A673 (cell line): ENCODE measurements around the gene CACNG5. TPM values are rescaled to one million over a fixed set of nuclear protein-coding genes. Genes with fewer than 3 reads are reported as not detected.

Experiments
- BruUV-seq: library from RNA; stranded (reverse); fragments of 400-500 nt; replicated peaks from 2 replicates; lab custom pipeline; 2021; lab: Mats Ljungman, UMichigan
- CTCF ChIA-PET: fragments of 300-600 bp; sonication (Branson Sonifier 250); formaldehyde crosslinking; loops from one replicate; lab custom pipeline; 2022; ENCODE audit warnings: antibody characterized with exemption; lab: Charles Lee
- POLR2A ChIA-PET: fragments of 300-600 bp; sonication (Branson Sonifier 250); formaldehyde crosslinking; loops from one replicate; lab custom pipeline; 2022; ENCODE audit warnings: antibody characterized with exemption; ENCODE audit not compliant: low non-redundant PET; lab: Charles Lee
- DNase-seq: peaks from one replicate; pipeline ENCODE4 v3.0.0-alpha.2; 2015; ENCODE audit warnings: low spot score
- H3K27ac ChIP-seq: fragments of 200-600 bp; sonication (generic); 2 replicates; pipeline ENCODE4 v1.5.1; 2016; ENCODE audit warnings: mixed run types, low read depth, mild to moderate bottlenecking, mixed read lengths, antibody characterized with exemption, low read length; ENCODE audit not compliant: poor library complexity, severe bottlenecking
- H3K27me3 ChIP-seq: fragments of 200-600 bp; sonication (generic); replicated peaks from 2 replicates; pipeline ENCODE4 v1.6.1; 2017; ENCODE audit warnings: mixed run types, low read depth, mild to moderate bottlenecking, mixed read lengths, antibody characterized with exemption, low read length; ENCODE audit not compliant: insufficient read depth, poor library complexity
- H3K36me3 ChIP-seq: fragments of 200-600 bp; sonication (generic); 2 replicates; pipeline ENCODE4 v1.6.1; 2016; ENCODE audit warnings: mixed run types, mild to moderate bottlenecking, mixed read lengths, antibody characterized with exemption, low read length; ENCODE audit not compliant: insufficient read depth, poor library complexity, severe bottlenecking
- H3K4me1 ChIP-seq: fragments of 200-600 bp; sonication (generic); 2 replicates; pipeline ENCODE4 v1.6.1; 2017; ENCODE audit warnings: mixed run types, mild to moderate bottlenecking, mixed read lengths, antibody characterized with exemption, low read length; ENCODE audit not compliant: insufficient read depth, poor library complexity, severe bottlenecking
- H3K4me3 ChIP-seq: fragments of 200-600 bp; sonication (generic); 2 replicates; pipeline ENCODE4 v1.5.1; 2016; ENCODE audit warnings: low read depth, mixed run types, mild to moderate bottlenecking, mixed read lengths, low read length; ENCODE audit not compliant: poor library complexity, severe bottlenecking
- H3K9me3 ChIP-seq: fragments of 200-600 bp; sonication (generic); 2 replicates; pipeline ENCODE4 v1.6.1; 2016; ENCODE audit warnings: mixed run types, low read depth, mild to moderate bottlenecking, mixed read lengths, antibody characterized with exemption, low read length; ENCODE audit not compliant: poor library complexity, severe bottlenecking
- CTCF ChIP-seq: fragments of 300-800, 200-600 bp; sonication (generic); conservative IDR thresholded peaks from 2 replicates; pipeline ENCODE4 v1.5.1; 2017; ENCODE audit warnings: low read depth, mild to moderate bottlenecking, antibody characterized with exemption, low read length, moderate library complexity, mixed read lengths
- EZH2 ChIP-seq: fragments of 200-600 bp; sonication (generic); IDR thresholded peaks from 2 replicates; pipeline ENCODE4 v1.6.1; 2017; ENCODE audit warnings: borderline replicate concordance, low read depth, mild to moderate bottlenecking, mixed read lengths, antibody characterized with exemption, low read length; ENCODE audit not compliant: poor library complexity, severe bottlenecking
- intact Hi-C: fragments of 100-400 bp; cut with micrococcal nuclease; formaldehyde crosslinking; loops from one replicate; pipeline ENCODE4 v1.10.0; 2022; ENCODE audit not compliant: unreplicated experiment
- total RNA-seq: library from RNA; stranded (reverse); gene quantifications from 2 replicates; pipeline ENCODE4 v1.2.3, GENCODE V29; 2021

The CACNG5 gene
- total RNA-seq, 1 experiment from 2014 or later, result 0.88 TPM

GRCh38 chr17:66928949-66929348, 94.0 kb downstream of the CACNG5 start:
- TF ChIP-seq CTCF, result no peak
- no peak for TF ChIP-seq EZH2
- Histone ChIP-seq H3K4me3 (no peak overlapping the region), H3K27me3 (no peaks in the 10 kb centered on the region), H3K36me3 (no peaks in the 10 kb centered on the region), H3K9me3 (no peaks in the 10 kb centered on the region), H3K4me1 (peaks cover 5% of the 10 kb centered on the region), H3K27ac (no peak overlapping the region)
- no peak for DNase-seq
- CTCF ChIA-PET, result no interaction called here
- POLR2A ChIA-PET, result no interaction called here
- intact Hi-C loops, result no loop called here
- BruUV-seq, result no TSS peak

- Histone ChIP-seq H3K4me3 (no peak overlapping the region), H3K36me3 (no peaks in the 10 kb centered on the region), H3K27ac (no peak overlapping the region), H3K27me3 (no peaks in the 10 kb centered on the region), H3K4me1 (peaks cover 5% of the 10 kb centered on the region), H3K9me3 (no peaks in the 10 kb centered on the region)
- no peak for DNase-seq
- ChIA-PET CTCF (no interaction called here), POLR2A (no interaction called here)
- BruUV-seq, result no TSS peak
- TF ChIP-seq EZH2 (no peak), CTCF (no peak)
- intact Hi-C loops, result no loop called here
Measured at GRCh38 chr17:66929591-66929990, 94.7 kb downstream of the CACNG5 start.

- TF ChIP-seq CTCF (no peak), EZH2 (no peak)
- Histone ChIP-seq H3K9me3 (no peaks in the 10 kb centered on the region), H3K4me1 (peaks cover 3% of the 10 kb centered on the region), H3K27me3 (no peaks in the 10 kb centered on the region), H3K4me3 (no peak overlapping the region), H3K36me3 (no peaks in the 10 kb centered on the region), H3K27ac (no peak overlapping the region)
- intact Hi-C loops, result no loop called here
- DNase-seq, result peak; percentile 31
- no TSS peak for BruUV-seq
- POLR2A ChIA-PET, result no interaction called here
- CTCF ChIA-PET, result no interaction called here
Measured at GRCh38 chr17:66930933-66931332, 96.0 kb downstream of the CACNG5 start.
